GM19455 (cell line): ENCODE results near the gene ZNF574.

Experiments
- ATAC-seq: cut with Tn5 transposase; IDR thresholded peaks from one replicate; pipeline ENCODE4 v1.9.1; 2021; ENCODE audit not compliant: unreplicated experiment

The ZNF574 gene

GRCh38 chr19:42057846-42058245 is 18.1 kb upstream of the ZNF574 start:
- ATAC-seq: no peak

DNA sequence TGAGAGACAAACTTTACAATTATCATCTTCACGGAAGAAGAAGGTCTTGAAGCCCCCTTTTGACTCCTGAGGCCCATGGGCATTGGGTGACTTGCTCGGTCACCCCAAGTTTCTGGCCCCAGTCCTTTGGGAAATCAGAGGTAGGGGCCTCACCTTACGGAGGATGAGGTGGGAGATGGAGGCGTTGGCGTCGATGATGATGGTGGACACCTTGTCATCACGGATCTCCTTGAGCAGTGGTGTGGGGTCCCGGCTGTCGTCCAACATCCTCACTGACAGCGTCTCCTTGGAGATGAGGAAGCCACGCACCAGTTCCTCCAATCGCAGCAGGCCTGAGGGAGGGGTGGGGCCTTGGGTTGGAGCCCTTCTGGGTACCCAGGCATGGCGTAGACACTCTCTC is 16.8 kb upstream of the ZNF574 start:
- ATAC-seq: no peak

DNA sequence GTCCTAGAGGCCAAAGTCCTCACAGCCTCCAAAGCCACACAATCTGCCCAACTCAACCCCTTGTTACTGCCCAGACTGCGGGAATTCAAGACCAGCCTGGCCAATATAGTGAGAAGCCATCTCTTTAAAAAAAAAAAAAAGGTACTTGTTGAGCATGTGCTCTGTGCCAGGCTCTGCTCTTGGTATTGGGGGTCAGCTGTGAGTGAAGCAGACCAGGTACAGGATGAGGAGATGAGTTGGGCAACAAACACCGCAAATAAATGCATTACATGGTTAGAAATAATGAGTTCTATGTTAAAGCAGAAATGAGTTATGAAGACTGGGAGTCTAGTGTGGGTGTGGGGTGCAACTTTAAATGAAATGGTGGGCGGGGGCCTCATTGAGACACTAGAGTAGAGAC is 15.8 kb upstream of the ZNF574 start:
- no peak for ATAC-seq

DNA sequence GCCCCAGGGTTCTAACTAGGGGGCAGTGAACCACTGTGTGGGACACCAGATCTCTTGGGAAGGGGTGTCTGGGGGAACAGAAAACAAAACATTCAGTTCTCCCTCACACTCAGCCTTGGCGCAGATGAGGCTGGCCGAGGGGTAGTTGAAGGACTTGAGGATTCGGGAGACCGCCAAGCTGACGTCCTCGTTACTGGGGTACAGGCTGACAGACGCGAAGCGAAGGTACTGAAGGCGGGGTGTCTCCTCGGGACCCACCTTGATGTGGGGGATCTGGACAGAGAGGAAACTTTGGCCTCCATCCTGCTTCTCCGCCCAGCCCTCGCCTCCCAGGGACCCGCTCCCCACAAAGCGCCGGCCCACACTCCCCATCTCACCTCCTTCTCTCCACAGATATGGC is 13.6 kb upstream of the ZNF574 start:
- no peak for ATAC-seq

DNA sequence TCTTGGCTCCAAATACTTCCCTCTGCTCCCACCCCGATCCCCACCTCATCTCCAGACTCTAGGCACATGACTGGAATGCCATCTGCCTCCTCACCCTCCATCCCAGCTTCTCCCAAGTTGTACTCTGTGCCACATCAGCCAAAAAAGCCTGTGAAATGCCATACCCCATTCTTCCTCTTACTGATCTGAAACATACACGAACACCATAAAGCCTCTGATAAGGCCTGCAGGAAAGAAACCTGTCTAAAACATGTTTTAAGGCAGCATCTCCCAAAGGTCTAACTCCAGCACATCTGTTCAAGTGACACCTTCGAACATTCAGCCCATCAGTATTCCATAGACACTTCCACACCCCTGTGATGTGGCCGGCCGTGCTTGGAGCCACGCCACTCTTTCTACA is 11.5 kb upstream of the ZNF574 start:
- no peak for ATAC-seq

GRCh38 chr19:42065051-42065450 is 10.9 kb upstream of the ZNF574 start:
- ATAC-seq: no peak

- ATAC-seq: no peak
Observed at GRCh38 chr19:42065511-42065910, 10.5 kb upstream of the ZNF574 start.

- no peak for ATAC-seq
Observed at GRCh38 chr19:42066075-42066754, 9.8 kb upstream of the ZNF574 start.

- ATAC-seq: no peak
Observed at GRCh38 chr19:42067315-42067888, 8.6 kb upstream of the ZNF574 start.

GRCh38 chr19:42068361-42068755 is 7.6 kb upstream of the ZNF574 start:
- ATAC-seq: no peak

- no peak for ATAC-seq
Observed at GRCh38 chr19:42068756-42069571, 7.0 kb upstream of the ZNF574 start.

- no peak for ATAC-seq
Observed at GRCh38 chr19:42069619-42070351, 6.2 kb upstream of the ZNF574 start, which contains the start of gene GRIK5. GRIK5 (minus strand) TSS chr19:42070206; CDS start chr19:42065770, 4,436 bp downstream.

DNA sequence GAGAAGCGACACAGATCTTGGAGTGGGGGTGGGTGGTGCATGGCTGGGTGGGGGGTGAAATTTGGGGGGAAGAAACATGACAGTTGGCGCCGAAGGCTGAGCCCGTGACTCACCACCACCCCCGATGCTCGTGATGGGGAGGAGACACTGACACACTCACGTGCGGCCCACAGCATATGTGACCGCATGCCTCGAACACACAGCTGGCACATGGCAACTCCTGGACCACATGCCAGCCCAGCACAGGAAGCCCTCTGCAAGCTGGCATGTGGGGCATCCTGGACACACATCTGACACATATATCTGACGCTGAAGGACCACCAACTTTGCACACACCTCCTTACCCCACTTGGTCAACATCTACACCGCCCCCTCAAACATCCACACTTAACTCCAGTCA is 4.7 kb upstream of the ZNF574 start:
- ATAC-seq: no peak

DNA sequence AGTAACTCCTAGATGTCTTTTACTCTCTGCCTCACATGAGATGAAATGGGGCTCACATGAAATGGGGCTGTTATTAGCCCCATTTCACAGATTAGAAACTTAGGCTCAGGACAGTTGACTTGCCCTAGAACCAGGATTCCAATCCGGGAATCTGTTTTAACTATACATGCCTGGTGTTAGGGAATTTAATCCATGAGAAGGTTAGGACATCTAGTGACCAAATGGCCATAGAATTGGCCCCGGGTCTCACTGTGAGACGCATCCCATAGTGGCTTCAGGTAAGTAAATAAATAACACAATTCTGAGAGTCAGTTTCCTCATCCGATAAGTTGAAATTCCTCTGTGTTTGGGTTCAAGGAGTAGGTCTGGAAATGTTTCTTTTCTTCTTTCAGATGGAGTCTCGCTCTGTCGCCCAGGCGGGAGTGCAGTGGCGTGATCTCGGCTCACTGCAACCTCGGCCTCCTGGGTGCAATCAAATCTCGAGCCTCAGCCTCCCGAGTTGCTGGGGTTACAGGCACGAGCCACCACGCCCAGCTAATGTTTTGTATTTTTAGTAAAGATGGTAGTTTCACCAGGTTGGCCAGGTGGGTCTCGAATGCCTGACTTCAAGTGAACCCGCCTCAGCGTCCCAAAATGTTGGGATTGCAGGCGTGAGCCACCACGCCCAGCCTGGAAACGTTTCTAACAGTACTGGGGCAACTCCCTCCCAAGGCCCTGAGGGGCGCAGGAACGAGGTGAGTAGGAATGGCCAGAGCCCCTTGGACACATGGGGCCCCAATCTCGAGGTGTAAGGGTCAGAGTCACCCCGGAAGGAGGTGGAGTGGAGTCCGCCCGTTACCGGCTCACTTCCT is 1.2 kb upstream of the ZNF574 start:
- no peak for ATAC-seq

DNA sequence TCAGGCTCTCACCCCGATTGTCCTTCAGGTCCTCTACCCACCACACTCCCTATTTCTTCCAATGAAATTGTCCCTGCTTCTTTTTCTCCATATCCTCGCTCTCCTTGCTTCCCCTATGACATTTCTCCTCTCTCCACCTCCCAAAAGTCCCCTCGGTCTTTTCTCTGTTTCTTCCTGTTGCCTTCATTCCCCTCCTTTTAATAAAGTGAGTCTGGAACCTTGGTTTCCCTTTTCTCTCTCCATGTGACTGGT is 676 bp upstream of the ZNF574 start:
- no peak for ATAC-seq

GRCh38 chr19:42076380-42076944 is 496 bp downstream of the ZNF574 start:
- no peak for ATAC-seq

DNA sequence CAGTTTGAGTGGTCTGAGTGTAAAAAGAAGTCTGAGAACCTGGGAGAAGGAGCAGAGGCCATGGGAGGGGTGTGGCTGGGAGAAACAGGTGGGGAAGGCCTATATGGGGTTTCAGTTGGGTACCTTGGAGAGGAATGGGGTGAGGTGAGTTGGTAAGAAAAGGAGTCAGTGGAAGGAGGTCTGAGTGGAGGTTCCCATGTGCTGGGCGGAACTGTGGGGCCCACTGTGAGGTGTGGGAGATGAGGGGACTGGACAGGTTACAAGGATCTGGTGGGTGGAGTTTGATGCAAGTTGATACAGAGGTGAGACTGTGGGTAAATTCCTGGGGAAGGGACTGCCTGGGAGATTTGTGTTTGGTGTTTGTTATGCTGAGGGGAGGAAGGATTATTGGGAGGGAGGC is 2.1 kb downstream of the ZNF574 start:
- ATAC-seq: no peak

DNA sequence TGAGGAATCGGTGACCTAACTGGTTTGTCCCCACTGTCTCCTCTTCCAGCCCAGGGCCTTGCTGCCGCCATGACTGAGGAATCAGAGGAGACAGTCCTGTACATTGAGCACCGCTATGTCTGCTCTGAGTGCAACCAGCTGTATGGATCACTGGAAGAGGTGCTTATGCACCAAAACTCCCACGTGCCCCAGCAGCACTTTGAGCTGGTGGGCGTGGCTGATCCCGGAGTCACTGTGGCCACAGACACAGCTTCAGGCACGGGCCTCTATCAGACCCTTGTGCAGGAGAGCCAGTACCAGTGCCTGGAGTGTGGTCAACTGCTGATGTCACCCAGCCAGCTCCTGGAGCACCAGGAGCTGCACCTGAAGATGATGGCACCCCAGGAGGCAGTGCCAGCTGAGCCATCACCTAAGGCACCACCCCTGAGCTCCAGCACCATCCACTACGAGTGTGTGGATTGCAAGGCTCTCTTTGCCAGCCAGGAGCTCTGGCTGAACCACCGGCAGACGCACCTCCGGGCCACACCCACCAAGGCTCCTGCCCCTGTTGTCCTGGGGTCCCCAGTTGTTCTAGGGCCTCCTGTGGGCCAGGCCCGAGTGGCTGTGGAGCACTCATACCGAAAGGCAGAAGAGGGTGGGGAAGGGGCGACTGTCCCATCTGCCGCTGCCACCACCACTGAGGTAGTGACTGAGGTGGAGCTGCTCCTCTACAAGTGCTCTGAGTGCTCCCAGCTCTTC is 2.7 kb downstream of the ZNF574 start:
- ATAC-seq: no peak

GRCh38 chr19:42079276-42079669 is 3.3 kb downstream of the ZNF574 start:
- ATAC-seq: no peak
